SU-DHL-6 (cell line): ENCODE data around the gene SLC25A47.

Source experiments
- H2AFZ ChIP-seq: fragments of 200-600 bp; sonication (generic); 2 replicates; pipeline ENCODE4 v1.6.1; 2014; ENCODE audit warnings: low read depth, mild to moderate bottlenecking, moderate library complexity, mixed read lengths, antibody characterized with exemption, low read length; ENCODE audit not compliant: severe bottlenecking
- H3F3A ChIP-seq: fragments of 200-600 bp; shearing (Covaris generic); 2 replicates; pipeline ENCODE4 v1.6.0; 2016; ENCODE audit warnings: antibody characterized with exemption, mild to moderate bottlenecking; ENCODE audit not compliant: insufficient read depth
- H3K27ac ChIP-seq: fragments of 200-600 bp; sonication (generic); 2 replicates; pipeline ENCODE4 v1.5.1; 2016; ENCODE audit warnings: low read depth, mild to moderate bottlenecking, low read length, moderate library complexity, mixed read lengths
- H3K27me3 ChIP-seq: fragments of 200-600 bp; sonication (generic), shearing (Covaris generic); 2 replicates; pipeline ENCODE4 v1.6.0; 2014; ENCODE audit warnings: mild to moderate bottlenecking, low read length
- H3K36me3 ChIP-seq: fragments of 200-600 bp; sonication (generic); 2 replicates; pipeline ENCODE4 v1.6.1; 2014; ENCODE audit warnings: mild to moderate bottlenecking, low read length, mixed read lengths
- H3K4me2 ChIP-seq: fragments of 300-600, 200-600 bp; shearing (Covaris generic), sonication (generic); 2 replicates; pipeline ENCODE4 v1.6.0; 2014; ENCODE audit warnings: low read length, low read depth, mild to moderate bottlenecking; ENCODE audit not compliant: poor library complexity, severe bottlenecking
- H3K4me3 ChIP-seq: fragments of 200-600 bp; sonication (generic); 2 replicates; pipeline ENCODE4 v1.5.1; 2014; ENCODE audit warnings: antibody characterized with exemption, low read length, mild to moderate bottlenecking, mixed read lengths; ENCODE audit not compliant: insufficient read depth, poor library complexity, severe bottlenecking
- H3K79me2 ChIP-seq: fragments of 200-600 bp; sonication (generic); 2 replicates; pipeline ENCODE4 v1.6.1; 2014; ENCODE audit warnings: mild to moderate bottlenecking, low read length, moderate library complexity; ENCODE audit not compliant: insufficient read depth
- H3K9ac ChIP-seq: fragments of 200-600 bp; sonication (generic); 2 replicates; pipeline ENCODE4 v1.7.0; 2014; ENCODE audit warnings: mild to moderate bottlenecking, low read length
- H3K9me2 ChIP-seq: fragments of 200-600 bp; sonication (generic); replicated peaks from 2 replicates; pipeline ENCODE4 v1.6.1; 2014; ENCODE audit warnings: low read length; ENCODE audit not compliant: insufficient read depth
- H3K9me3 ChIP-seq: fragments of 200-600 bp; sonication (generic); 2 replicates; pipeline ENCODE4 v1.6.1; 2014; ENCODE audit warnings: low read length, mixed read lengths; ENCODE audit not compliant: insufficient read depth
- H4K20me1 ChIP-seq: fragments of 200-600 bp; sonication (generic); 2 replicates; pipeline ENCODE4 v1.6.1; 2014; ENCODE audit warnings: low read depth, mild to moderate bottlenecking, antibody characterized with exemption, low read length, moderate library complexity, mixed read lengths
- CTCF ChIP-seq: fragments of 200-600 bp; sonication (generic); IDR thresholded peaks from one replicate; pipeline ENCODE4 v1.5.1; 2017; ENCODE audit warnings: antibody characterized with exemption, mild to moderate bottlenecking, low read length, moderate library complexity; ENCODE audit not compliant: insufficient read depth, poor library complexity, severe bottlenecking
- EZH2phosphoT487 ChIP-seq: fragments of 200-600 bp; sonication (generic), shearing (Covaris generic); conservative IDR thresholded peaks from 2 replicates; pipeline ENCODE4 v1.6.1; 2018; ENCODE audit warnings: mild to moderate bottlenecking, antibody characterized with exemption, low read length, moderate library complexity, mixed read lengths

The SLC25A47 gene

GRCh38 chr14:100345711-100346110, 22.6 kb downstream of the SLC25A47 start:
- H3K9me3 ChIP-seq = no peaks in the 10 kb centered on the region
- H4K20me1 ChIP-seq = no peaks in the 10 kb centered on the region
- H3K9ac ChIP-seq = no peak overlapping the region
- no peaks in the 10 kb centered on the region for H3K9me2 ChIP-seq
- no peaks in the 10 kb centered on the region for H3K27me3 ChIP-seq
- no peak for TF ChIP-seq CTCF
- TF ChIP-seq EZH2phosphoT487 = no peak
- H3K4me3 ChIP-seq = no peak overlapping the region
- H3F3A ChIP-seq = no peaks in the 10 kb centered on the region
- no peaks in the 10 kb centered on the region for H3K36me3 ChIP-seq
- no peak overlapping the region for H3K4me2 ChIP-seq
- H2AFZ ChIP-seq = no peak overlapping the region
- H3K27ac ChIP-seq = no peak overlapping the region
- H3K79me2 ChIP-seq = no peaks in the 10 kb centered on the region

- no peaks in the 10 kb centered on the region for H3F3A ChIP-seq
- no peak overlapping the region for H3K9ac ChIP-seq
- no peaks in the 10 kb centered on the region for H3K36me3 ChIP-seq
- no peaks in the 10 kb centered on the region for H3K79me2 ChIP-seq
- H3K4me3 ChIP-seq = no peak overlapping the region
- H3K27ac ChIP-seq = no peak overlapping the region
- no peak overlapping the region for H3K4me2 ChIP-seq
- no peak overlapping the region for H2AFZ ChIP-seq
- no peaks in the 10 kb centered on the region for H3K27me3 ChIP-seq
- no peaks in the 10 kb centered on the region for H4K20me1 ChIP-seq
- H3K9me2 ChIP-seq = no peaks in the 10 kb centered on the region
- TF ChIP-seq CTCF = no peak
- no peak for TF ChIP-seq EZH2phosphoT487
- H3K9me3 ChIP-seq = no peaks in the 10 kb centered on the region
Observed at GRCh38 chr14:100346306-100347091, 23.4 kb downstream of the SLC25A47 start.

GRCh38 chr14:100348253-100348729, 25.2 kb downstream of the SLC25A47 start:
- H3K4me3 ChIP-seq = no peak overlapping the region
- no peaks in the 10 kb centered on the region for H3K9me2 ChIP-seq
- H3K27ac ChIP-seq = no peak overlapping the region
- no peaks in the 10 kb centered on the region for H3K36me3 ChIP-seq
- TF ChIP-seq EZH2phosphoT487 = no peak
- no peak for TF ChIP-seq CTCF
- no peaks in the 10 kb centered on the region for H3K27me3 ChIP-seq
- H4K20me1 ChIP-seq = no peaks in the 10 kb centered on the region
- no peak overlapping the region for H3K4me2 ChIP-seq
- H3K9me3 ChIP-seq = no peaks in the 10 kb centered on the region
- no peak overlapping the region for H2AFZ ChIP-seq
- H3K79me2 ChIP-seq = no peaks in the 10 kb centered on the region
- no peak overlapping the region for H3K9ac ChIP-seq
- no peaks in the 10 kb centered on the region for H3F3A ChIP-seq
